Measurements from ENCODE around the gene ARHGAP5.

DNA sequence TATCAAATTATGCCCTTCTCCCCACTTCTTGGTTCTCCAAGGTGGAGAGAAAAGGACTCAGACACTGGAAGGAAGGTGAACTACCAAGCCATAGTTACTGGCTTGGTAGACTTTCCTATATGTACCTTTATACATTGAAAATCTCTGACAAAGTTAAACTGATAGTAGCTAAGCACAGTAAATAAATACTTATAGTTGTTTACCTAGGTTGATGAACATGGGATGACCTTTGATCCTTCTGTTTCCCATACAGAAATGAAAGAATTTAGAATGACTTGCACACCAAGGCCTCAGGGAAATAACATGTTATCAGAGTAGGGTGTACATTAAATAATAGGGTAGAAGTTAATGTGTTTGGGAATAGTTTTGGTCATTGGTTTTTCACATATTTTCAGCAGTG, 6.7 kb downstream of the ARHGAP5 start:
- TF ChIP-seq EZH2 (IDR thresholded peaks at IDR 0.05; ENCODE audit: low read depth, unreplicated experiment) (no peak), ZNF331 (CRISPR knock-in tag; IDR thresholded peaks at IDR 0.05; ENCODE audit: low read depth) (no peak), EZH2phosphoT487 (IDR thresholded peaks at IDR 0.05; ENCODE audit: unreplicated experiment) (no peak), POLR2AphosphoS5 (IDR thresholded peaks at IDR 0.05; ENCODE audit: low read depth) (no peak), NANOG (IDR thresholded peaks at IDR 0.05; ENCODE audit: borderline replicate concordance) (no peak)
- TF ChIP-seq, protein P1, sequence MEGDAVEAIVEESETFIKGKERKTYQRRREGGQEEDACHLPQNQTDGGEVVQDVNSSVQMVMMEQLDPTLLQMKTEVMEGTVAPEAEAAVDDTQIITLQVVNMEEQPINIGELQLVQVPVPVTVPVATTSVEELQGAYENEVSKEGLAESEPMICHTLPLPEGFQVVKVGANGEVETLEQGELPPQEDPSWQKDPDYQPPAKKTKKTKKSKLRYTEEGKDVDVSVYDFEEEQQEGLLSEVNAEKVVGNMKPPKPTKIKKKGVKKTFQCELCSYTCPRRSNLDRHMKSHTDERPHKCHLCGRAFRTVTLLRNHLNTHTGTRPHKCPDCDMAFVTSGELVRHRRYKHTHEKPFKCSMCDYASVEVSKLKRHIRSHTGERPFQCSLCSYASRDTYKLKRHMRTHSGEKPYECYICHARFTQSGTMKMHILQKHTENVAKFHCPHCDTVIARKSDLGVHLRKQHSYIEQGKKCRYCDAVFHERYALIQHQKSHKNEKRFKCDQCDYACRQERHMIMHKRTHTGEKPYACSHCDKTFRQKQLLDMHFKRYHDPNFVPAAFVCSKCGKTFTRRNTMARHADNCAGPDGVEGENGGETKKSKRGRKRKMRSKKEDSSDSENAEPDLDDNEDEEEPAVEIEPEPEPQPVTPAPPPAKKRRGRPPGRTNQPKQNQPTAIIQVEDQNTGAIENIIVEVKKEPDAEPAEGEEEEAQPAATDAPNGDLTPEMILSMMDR (conservative IDR thresholded peaks at IDR 0.05; ENCODE audit: low read depth in 2 of 2), result no peak
- TF ChIP-seq, protein P2, sequence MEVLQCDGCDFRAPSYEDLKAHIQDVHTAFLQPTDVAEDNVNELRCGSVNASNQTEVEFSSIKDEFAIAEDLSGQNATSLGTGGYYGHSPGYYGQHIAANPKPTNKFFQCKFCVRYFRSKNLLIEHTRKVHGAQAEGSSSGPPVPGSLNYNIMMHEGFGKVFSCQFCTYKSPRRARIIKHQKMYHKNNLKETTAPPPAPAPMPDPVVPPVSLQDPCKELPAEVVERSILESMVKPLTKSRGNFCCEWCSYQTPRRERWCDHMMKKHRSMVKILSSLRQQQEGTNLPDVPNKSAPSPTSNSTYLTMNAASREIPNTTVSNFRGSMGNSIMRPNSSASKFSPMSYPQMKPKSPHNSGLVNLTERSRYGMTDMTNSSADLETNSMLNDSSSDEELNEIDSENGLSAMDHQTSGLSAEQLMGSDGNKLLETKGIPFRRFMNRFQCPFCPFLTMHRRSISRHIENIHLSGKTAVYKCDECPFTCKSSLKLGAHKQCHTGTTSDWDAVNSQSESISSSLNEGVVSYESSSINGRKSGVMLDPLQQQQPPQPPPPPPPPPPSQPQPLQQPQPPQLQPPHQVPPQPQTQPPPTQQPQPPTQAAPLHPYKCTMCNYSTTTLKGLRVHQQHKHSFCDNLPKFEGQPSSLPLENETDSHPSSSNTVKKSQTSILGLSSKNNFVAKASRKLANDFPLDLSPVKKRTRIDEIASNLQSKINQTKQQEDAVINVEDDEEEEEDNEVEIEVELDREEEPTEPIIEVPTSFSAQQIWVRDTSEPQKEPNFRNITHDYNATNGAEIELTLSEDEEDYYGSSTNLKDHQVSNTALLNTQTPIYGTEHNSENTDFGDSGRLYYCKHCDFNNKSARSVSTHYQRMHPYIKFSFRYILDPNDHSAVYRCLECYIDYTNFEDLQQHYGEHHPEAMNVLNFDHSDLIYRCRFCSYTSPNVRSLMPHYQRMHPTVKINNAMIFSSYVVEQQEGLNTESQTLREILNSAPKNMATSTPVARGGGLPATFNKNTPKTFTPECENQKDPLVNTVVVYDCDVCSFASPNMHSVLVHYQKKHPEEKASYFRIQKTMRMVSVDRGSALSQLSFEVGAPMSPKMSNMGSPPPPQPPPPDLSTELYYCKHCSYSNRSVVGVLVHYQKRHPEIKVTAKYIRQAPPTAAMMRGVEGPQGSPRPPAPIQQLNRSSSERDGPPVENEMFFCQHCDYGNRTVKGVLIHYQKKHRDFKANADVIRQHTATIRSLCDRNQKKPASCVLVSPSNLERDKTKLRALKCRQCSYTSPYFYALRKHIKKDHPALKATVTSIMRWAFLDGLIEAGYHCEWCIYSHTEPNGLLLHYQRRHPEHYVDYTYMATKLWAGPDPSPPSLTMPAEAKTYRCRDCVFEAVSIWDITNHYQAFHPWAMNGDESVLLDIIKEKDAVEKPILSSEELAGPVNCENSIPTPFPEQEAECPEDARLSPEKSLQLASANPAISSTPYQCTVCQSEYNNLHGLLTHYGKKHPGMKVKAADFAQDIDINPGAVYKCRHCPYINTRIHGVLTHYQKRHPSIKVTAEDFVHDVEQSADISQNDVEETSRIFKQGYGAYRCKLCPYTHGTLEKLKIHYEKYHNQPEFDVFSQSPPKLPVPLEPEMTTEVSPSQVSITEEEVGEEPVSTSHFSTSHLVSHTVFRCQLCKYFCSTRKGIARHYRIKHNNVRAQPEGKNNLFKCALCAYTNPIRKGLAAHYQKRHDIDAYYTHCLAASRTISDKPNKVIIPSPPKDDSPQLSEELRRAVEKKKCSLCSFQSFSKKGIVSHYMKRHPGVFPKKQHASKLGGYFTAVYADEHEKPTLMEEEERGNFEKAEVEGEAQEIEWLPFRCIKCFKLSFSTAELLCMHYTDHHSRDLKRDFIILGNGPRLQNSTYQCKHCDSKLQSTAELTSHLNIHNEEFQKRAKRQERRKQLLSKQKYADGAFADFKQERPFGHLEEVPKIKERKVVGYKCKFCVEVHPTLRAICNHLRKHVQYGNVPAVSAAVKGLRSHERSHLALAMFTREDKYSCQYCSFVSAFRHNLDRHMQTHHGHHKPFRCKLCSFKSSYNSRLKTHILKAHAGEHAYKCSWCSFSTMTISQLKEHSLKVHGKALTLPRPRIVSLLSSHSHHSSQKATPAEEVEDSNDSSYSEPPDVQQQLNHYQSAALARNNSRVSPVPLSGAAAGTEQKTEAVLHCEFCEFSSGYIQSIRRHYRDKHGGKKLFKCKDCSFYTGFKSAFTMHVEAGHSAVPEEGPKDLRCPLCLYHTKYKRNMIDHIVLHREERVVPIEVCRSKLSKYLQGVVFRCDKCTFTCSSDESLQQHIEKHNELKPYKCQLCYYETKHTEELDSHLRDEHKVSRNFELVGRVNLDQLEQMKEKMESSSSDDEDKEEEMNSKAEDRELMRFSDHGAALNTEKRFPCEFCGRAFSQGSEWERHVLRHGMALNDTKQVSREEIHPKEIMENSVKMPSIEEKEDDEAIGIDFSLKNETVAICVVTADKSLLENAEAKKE (CRISPR knock-in tag; IDR thresholded peaks at IDR 0.05), result no peak
- TF ChIP-seq, protein P3, sequence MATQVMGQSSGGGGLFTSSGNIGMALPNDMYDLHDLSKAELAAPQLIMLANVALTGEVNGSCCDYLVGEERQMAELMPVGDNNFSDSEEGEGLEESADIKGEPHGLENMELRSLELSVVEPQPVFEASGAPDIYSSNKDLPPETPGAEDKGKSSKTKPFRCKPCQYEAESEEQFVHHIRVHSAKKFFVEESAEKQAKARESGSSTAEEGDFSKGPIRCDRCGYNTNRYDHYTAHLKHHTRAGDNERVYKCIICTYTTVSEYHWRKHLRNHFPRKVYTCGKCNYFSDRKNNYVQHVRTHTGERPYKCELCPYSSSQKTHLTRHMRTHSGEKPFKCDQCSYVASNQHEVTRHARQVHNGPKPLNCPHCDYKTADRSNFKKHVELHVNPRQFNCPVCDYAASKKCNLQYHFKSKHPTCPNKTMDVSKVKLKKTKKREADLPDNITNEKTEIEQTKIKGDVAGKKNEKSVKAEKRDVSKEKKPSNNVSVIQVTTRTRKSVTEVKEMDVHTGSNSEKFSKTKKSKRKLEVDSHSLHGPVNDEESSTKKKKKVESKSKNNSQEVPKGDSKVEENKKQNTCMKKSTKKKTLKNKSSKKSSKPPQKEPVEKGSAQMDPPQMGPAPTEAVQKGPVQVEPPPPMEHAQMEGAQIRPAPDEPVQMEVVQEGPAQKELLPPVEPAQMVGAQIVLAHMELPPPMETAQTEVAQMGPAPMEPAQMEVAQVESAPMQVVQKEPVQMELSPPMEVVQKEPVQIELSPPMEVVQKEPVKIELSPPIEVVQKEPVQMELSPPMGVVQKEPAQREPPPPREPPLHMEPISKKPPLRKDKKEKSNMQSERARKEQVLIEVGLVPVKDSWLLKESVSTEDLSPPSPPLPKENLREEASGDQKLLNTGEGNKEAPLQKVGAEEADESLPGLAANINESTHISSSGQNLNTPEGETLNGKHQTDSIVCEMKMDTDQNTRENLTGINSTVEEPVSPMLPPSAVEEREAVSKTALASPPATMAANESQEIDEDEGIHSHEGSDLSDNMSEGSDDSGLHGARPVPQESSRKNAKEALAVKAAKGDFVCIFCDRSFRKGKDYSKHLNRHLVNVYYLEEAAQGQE (IDR thresholded peaks at IDR 0.05; ENCODE audit: unreplicated experiment), result no peak
